ENCODE measurements around the gene MT1F.

DNA sequence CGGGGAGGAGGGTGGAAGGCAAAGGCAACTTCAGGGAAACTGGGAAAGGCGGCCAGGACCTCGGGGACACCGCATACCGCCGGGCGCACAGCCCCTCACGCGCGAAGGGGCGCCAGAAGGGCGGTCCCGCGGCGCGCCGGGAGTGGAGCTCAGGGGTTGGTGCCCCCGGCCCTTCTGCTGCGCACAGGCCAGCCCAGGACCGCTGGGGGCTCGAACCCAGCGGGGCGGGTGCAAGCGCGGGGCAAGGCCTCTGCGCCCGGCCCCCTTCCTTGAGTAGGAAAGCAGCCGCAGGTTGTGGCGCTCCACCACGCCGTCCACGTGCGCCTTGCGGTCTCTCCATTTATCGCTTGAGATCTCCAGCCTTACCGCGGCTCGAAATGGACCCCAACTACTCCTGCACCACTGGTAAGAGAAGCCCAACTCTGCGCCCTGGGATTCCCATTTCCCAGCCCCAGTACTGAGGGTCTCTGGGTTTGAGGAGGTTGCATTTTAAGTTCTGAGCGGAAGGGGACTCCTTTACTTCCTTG is 22.3 kb upstream of the MT1F start:
- TF ChIP-seq, protein P1, sequence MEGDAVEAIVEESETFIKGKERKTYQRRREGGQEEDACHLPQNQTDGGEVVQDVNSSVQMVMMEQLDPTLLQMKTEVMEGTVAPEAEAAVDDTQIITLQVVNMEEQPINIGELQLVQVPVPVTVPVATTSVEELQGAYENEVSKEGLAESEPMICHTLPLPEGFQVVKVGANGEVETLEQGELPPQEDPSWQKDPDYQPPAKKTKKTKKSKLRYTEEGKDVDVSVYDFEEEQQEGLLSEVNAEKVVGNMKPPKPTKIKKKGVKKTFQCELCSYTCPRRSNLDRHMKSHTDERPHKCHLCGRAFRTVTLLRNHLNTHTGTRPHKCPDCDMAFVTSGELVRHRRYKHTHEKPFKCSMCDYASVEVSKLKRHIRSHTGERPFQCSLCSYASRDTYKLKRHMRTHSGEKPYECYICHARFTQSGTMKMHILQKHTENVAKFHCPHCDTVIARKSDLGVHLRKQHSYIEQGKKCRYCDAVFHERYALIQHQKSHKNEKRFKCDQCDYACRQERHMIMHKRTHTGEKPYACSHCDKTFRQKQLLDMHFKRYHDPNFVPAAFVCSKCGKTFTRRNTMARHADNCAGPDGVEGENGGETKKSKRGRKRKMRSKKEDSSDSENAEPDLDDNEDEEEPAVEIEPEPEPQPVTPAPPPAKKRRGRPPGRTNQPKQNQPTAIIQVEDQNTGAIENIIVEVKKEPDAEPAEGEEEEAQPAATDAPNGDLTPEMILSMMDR (IDR thresholded peaks at IDR 0.05 in 4 of 5, conservative IDR thresholded peaks at IDR 0.05 in 1 of 5): no peak
- TF ChIP-seq POLR2A (IDR thresholded peaks at IDR 0.05): no peak

All from gastrocnemius medialis (tissue), 4 donors.